Caco-2 (cell line): ENCODE results near the gene MIPEP. TPM values are rescaled to one million over a fixed set of nuclear protein-coding genes. Genes with fewer than 3 reads are reported as not detected.

ENCODE experiments used
- BruUV-seq: library from RNA; stranded (reverse); fragments of 400-500 nt; replicated peaks from 2 replicates; lab custom pipeline; 2021; lab: Mats Ljungman, UMichigan
- CTCF ChIA-PET: fragments of 300-600 bp; sonication (Branson Sonifier 250); formaldehyde crosslinking; loops from one replicate; lab custom pipeline; 2022; ENCODE audit warnings: antibody characterized with exemption; lab: Charles Lee
- POLR2A ChIA-PET: fragments of 300-600 bp; sonication (Branson Sonifier 250); formaldehyde crosslinking; loops from one replicate; lab custom pipeline; 2022; ENCODE audit warnings: antibody characterized with exemption; lab: Charles Lee
- DNase-seq, 2 experiments: peaks; one replicate each; pipeline versions ENCODE4 v3.0.0 to v3.0.0-alpha.2; 2020 to 2022
- H3K27me3 ChIP-seq: replicated peaks from 2 replicates; pipeline ENCODE4 v1.6.0; 2011; ENCODE audit warnings: low read length; ENCODE audit not compliant: control insufficient read depth, insufficient read depth
- H3K36me3 ChIP-seq: 2 replicates; pipeline ENCODE4 v1.5.1; 2011; ENCODE audit warnings: low read length; ENCODE audit not compliant: control insufficient read depth, insufficient read depth
- H3K4me1 ChIP-seq: fragments of 250-450 bp; sonication (Bioruptor Pico); 2 replicates; pipeline ENCODE4 v1.5.1; 2020; ENCODE audit warnings: mild to moderate bottlenecking
- H3K4me3 ChIP-seq: 2 replicates; pipeline ENCODE4 v1.5.1; 2011; ENCODE audit warnings: low read depth, mild to moderate bottlenecking, control low read depth, low read length
- H3K9me3 ChIP-seq: fragments of 250-450 bp; sonication (Bioruptor Pico); 2 replicates; pipeline ENCODE4 v1.5.1; 2020; ENCODE audit warnings: mild to moderate bottlenecking, moderate library complexity
- H3K27ac Mint-ChIP-seq: one replicate; pipeline ENCODE4 v1.8.0; 2022; ENCODE audit warnings: mixed read lengths; ENCODE audit not compliant: unreplicated experiment
- H3K27me3 Mint-ChIP-seq: one replicate; pipeline ENCODE4 v1.8.0; 2022; ENCODE audit warnings: mixed read lengths; ENCODE audit not compliant: insufficient read depth, unreplicated experiment
- H3K36me3 Mint-ChIP-seq: one replicate; pipeline ENCODE4 v1.8.0; 2022; ENCODE audit warnings: mild to moderate bottlenecking, mixed read lengths; ENCODE audit not compliant: insufficient read depth, unreplicated experiment
- H3K4me1 Mint-ChIP-seq: one replicate; pipeline ENCODE4 v1.8.0; 2022; ENCODE audit warnings: low read depth, mixed read lengths; ENCODE audit not compliant: unreplicated experiment
- H3K4me3 Mint-ChIP-seq: one replicate; pipeline ENCODE4 v1.8.0; 2022; ENCODE audit warnings: mild to moderate bottlenecking, moderate library complexity, mixed read lengths; ENCODE audit not compliant: unreplicated experiment
- H3K9me3 Mint-ChIP-seq: one replicate; pipeline ENCODE4 v1.8.0; 2022; ENCODE audit warnings: mixed read lengths; ENCODE audit not compliant: unreplicated experiment
- intact Hi-C: fragments of 100-400 bp; cut with micrococcal nuclease; formaldehyde crosslinking; loops from one replicate; pipeline ENCODE4 v1.10.0; 2022; ENCODE audit not compliant: unreplicated experiment
- total RNA-seq: library from RNA; stranded (reverse); gene quantifications from 2 replicates; pipeline ENCODE4 v1.2.3, GENCODE V29; 2022
- TF ChIP-seq, protein P1 (sequence below), 2 experiments: fragments of 200-600 bp in 1 of 2; IDR thresholded peaks; 1 replicate in 1 of 2; 2 replicates in 1 of 2; pipeline versions ENCODE4 v1.5.1 to v1.8.0; 2011 to 2022; ENCODE audit warnings: antibody characterized with exemption in 1 of 2, control low read depth in 1 of 2, inconsistent platforms in 1 of 2, low read depth in 1 of 2, low read length in 1 of 2, mild to moderate bottlenecking in 1 of 2, moderate library complexity in 1 of 2; ENCODE audit not compliant: insufficient read depth in 1 of 2, severe bottlenecking in 1 of 2, unreplicated experiment in 1 of 2

Gene MIPEP
- total RNA-seq, 1 experiment from 2014 or later, result 40.6 TPM

DNA sequence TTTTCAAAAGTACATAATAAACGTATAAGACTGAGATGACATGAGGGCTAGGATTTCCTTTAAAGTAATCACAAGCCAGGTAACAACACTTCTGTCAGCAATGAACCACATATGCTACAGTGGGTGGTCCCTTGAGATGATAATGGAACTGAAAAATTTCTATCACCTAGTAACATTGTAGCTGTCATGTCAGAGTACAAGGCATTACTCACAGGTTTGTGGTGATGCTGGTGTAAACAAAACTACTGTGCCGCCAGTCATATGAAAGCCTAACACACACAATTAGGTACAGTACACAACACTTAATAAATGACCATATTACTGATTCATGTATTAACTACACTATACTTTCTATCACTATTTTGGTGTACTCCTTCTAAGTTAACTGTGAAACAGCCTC lies 36.8 kb downstream of the MIPEP start:
- H3K4me1 Mint-ChIP-seq, result peaks cover 11% of the 10 kb centered on the region
- Histone ChIP-seq H3K9me3 (no peaks in the 10 kb centered on the region), H3K27me3 (no peaks in the 10 kb centered on the region), H3K4me3 (no peak overlapping the region), H3K36me3 (no peaks in the 10 kb centered on the region; the same call in 1 of the 2 replicates), H3K4me1 (peaks cover 9% of the 10 kb centered on the region)
- CTCF ChIA-PET, result no interaction called here
- no peak overlapping the region for H3K27ac Mint-ChIP-seq
- H3K4me3 Mint-ChIP-seq, result no peak overlapping the region
- no peaks in the 10 kb centered on the region for H3K9me3 Mint-ChIP-seq
- DNase-seq, result no peak
- TF ChIP-seq, protein P1, sequence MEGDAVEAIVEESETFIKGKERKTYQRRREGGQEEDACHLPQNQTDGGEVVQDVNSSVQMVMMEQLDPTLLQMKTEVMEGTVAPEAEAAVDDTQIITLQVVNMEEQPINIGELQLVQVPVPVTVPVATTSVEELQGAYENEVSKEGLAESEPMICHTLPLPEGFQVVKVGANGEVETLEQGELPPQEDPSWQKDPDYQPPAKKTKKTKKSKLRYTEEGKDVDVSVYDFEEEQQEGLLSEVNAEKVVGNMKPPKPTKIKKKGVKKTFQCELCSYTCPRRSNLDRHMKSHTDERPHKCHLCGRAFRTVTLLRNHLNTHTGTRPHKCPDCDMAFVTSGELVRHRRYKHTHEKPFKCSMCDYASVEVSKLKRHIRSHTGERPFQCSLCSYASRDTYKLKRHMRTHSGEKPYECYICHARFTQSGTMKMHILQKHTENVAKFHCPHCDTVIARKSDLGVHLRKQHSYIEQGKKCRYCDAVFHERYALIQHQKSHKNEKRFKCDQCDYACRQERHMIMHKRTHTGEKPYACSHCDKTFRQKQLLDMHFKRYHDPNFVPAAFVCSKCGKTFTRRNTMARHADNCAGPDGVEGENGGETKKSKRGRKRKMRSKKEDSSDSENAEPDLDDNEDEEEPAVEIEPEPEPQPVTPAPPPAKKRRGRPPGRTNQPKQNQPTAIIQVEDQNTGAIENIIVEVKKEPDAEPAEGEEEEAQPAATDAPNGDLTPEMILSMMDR (IDR thresholded peaks at IDR 0.05; ENCODE audit: insufficient read depth in 1 of 2, low read depth in 1 of 2, low read length in 1 of 2, severe bottlenecking in 1 of 2, unreplicated experiment in 1 of 2), result no peak
- POLR2A ChIA-PET, result no interaction called here
- peaks cover 11% of the 10 kb centered on the region for H3K36me3 Mint-ChIP-seq
- BruUV-seq, result no TSS peak
- intact Hi-C loops, result no loop called here
- H3K27me3 Mint-ChIP-seq, result no peaks in the 10 kb centered on the region

DNA sequence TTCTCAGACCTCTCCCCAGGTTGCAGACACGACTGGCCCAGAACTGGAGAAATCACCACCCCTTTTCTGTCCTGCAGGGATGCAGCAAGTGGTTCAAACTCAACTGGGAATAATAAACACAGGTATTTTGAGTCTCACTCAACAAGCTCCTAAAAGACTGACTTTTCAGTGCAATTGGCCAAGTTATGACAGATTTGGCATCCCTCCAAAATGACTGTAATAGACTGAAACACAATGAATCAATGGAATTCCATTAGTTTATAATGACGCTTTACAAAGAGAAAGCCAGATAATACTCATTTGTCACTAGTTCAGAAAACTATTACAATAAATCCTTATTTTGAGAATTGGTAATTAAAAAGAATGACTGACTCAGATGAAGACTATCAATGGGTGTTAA lies 38.1 kb downstream of the MIPEP start:
- no peak for DNase-seq
- no TSS peak for BruUV-seq
- Histone ChIP-seq H3K4me1 (peaks cover 15% of the 10 kb centered on the region), H3K27me3 (no peaks in the 10 kb centered on the region), H3K9me3 (no peaks in the 10 kb centered on the region), H3K36me3 (no peaks in the 10 kb centered on the region), H3K4me3 (no peak overlapping the region)
- CTCF ChIA-PET, result no interaction called here
- TF ChIP-seq, protein P1 (IDR thresholded peaks at IDR 0.05; ENCODE audit: insufficient read depth in 1 of 2, low read depth in 1 of 2, low read length in 1 of 2, severe bottlenecking in 1 of 2, unreplicated experiment in 1 of 2), result no peak
- no peak overlapping the region for H3K27ac Mint-ChIP-seq
- POLR2A ChIA-PET, result no interaction called here
- peaks cover 11% of the 10 kb centered on the region for H3K36me3 Mint-ChIP-seq
- intact Hi-C loops, result no loop called here
- H3K4me1 Mint-ChIP-seq, result peaks cover 18% of the 10 kb centered on the region
- H3K4me3 Mint-ChIP-seq, result no peak overlapping the region
- no peaks in the 10 kb centered on the region for H3K27me3 Mint-ChIP-seq
- no peaks in the 10 kb centered on the region for H3K9me3 Mint-ChIP-seq

DNA sequence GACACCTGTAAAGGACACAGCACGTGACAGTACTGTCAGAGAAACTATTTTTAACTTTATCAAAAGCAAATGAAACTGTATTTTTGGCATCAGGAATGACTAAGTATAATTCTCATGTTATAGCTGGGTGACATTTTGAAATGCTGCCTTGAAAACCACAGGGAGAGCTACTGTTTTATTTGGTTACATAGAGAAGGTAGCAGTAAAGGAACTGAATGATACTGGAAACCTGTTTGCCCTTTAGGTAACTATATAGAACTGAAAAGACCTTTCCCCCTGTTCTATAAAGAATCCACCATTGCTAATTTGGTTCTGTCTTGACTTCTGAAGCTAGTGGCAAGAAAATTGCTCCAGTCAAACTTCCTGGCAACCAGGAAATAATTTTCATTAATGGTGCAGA lies 39.1 kb downstream of the MIPEP start:
- POLR2A ChIA-PET, result interaction anchor here (0.6 kb wide), 1 partner anchor 221 kb away, joined by 3 read pairs; no protein-coding TSS in a partner anchor
- H3K4me1 Mint-ChIP-seq, result peaks cover 18% of the 10 kb centered on the region
- CTCF ChIA-PET, result no interaction called here
- intact Hi-C loops, result no loop called here
- H3K4me3 ChIP-seq, result no peak overlapping the region
- H3K27ac Mint-ChIP-seq, result no peak overlapping the region
- H3K9me3 ChIP-seq, result no peaks in the 10 kb centered on the region
- no peaks in the 10 kb centered on the region for H3K9me3 Mint-ChIP-seq
- H3K27me3 ChIP-seq, result no peaks in the 10 kb centered on the region
- H3K4me1 ChIP-seq, result peaks cover 15% of the 10 kb centered on the region
- BruUV-seq, result no TSS peak
- peaks cover 11% of the 10 kb centered on the region for H3K36me3 Mint-ChIP-seq
- H3K4me3 Mint-ChIP-seq, result no peak overlapping the region
- H3K27me3 Mint-ChIP-seq, result no peaks in the 10 kb centered on the region
- DNase-seq, result no peak
- TF ChIP-seq, protein P1 (IDR thresholded peaks at IDR 0.05; ENCODE audit: insufficient read depth in 1 of 2, low read depth in 1 of 2, low read length in 1 of 2, severe bottlenecking in 1 of 2, unreplicated experiment in 1 of 2), result no peak
- no peaks in the 10 kb centered on the region for H3K36me3 ChIP-seq
